Dendritic cell treated with granulocyte-macrophage colony-stimulating factor and Interleukin-4, amounts not matched to agents 40 ng/mL and 50 ng/mL, for 4 days (primary cell): ENCODE measurements around the gene TSNAXIP1.
A peak's percentile ranks its signal among the peaks of the same experiment; 100 is the strongest.
"Not testable (repeated sequence)": the region's sequence is repeated elsewhere in the genome, so short reads cannot be mapped to it uniquely, and the experiment has no call there.

Experiments
- H3K27ac Mint-ChIP-seq: one replicate; pipeline ENCODE4 v1.8.0; 2022; ENCODE audit warnings: mild to moderate bottlenecking, mixed read lengths
- H3K27me3 Mint-ChIP-seq: one replicate; pipeline ENCODE4 v1.8.0; 2022; ENCODE audit warnings: mild to moderate bottlenecking, mixed read lengths
- H3K36me3 Mint-ChIP-seq: one replicate; pipeline ENCODE4 v1.8.0; 2022; ENCODE audit warnings: low read depth, mixed read lengths
- H3K4me1 Mint-ChIP-seq: one replicate; pipeline ENCODE4 v1.8.0; 2022; ENCODE audit warnings: low read depth, mixed read lengths
- H3K4me3 Mint-ChIP-seq: one replicate; pipeline ENCODE4 v1.8.0; 2022; ENCODE audit warnings: mild to moderate bottlenecking, moderate library complexity, mixed read lengths
- H3K9me3 Mint-ChIP-seq: one replicate; pipeline ENCODE4 v1.8.0; 2022; ENCODE audit warnings: mixed read lengths
- intact Hi-C: fragments of 100-400 bp; cut with micrococcal nuclease; formaldehyde crosslinking; loops from one replicate; pipeline ENCODE4 v1.15.0; 2022

The TSNAXIP1 gene

GRCh38 chr16:67833415-67834241 is 26.9 kb downstream of the TSNAXIP1 start:
- Mint-ChIP-seq H3K36me3 (peaks cover 41% of the 10 kb centered on the region), H3K27me3 (no peaks in the 10 kb centered on the region), H3K27ac (peak overlapping the region; percentile 92), H3K4me3 (peak overlapping the region; percentile 98), H3K4me1 (peaks cover 17% of the 10 kb centered on the region), H3K9me3 (no peaks in the 10 kb centered on the region)
- intact Hi-C loops, result loop anchor here (1.0 kb wide), 2 partner anchors 9 to 27 kb away; partner anchors contain the start of genes RANBP10, THAP11 and TSNAXIP1

DNA sequence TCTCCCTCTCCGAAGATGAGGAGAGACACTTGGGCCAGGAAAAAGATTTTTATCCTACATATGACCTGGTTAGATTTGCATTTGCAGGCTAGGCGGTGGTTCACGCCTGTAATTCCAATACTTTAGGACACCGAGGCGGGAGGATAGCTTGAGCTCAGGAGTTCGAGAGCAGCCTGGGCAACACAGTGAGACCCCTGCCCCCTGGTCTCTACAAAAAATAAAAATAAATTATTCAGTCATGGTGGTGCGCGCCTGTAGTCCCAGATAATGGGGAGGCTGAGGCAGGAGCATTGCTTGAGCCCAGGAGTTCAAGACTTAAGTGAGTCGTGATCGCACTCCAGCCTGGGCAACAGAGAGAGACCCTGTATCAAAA is 27.5 kb downstream of the TSNAXIP1 start:
- Mint-ChIP-seq H3K27me3 (no peaks in the 10 kb centered on the region), H3K9me3 (no peaks in the 10 kb centered on the region), H3K27ac (no peak overlapping the region), H3K4me3 (no peak overlapping the region), H3K36me3 (peaks cover 35% of the 10 kb centered on the region), H3K4me1 (peaks cover 17% of the 10 kb centered on the region)
- intact Hi-C loops, result loop anchor here (1.0 kb wide), 1 partner anchor 8 kb away; the partner anchor contains the start of gene THAP11

DNA sequence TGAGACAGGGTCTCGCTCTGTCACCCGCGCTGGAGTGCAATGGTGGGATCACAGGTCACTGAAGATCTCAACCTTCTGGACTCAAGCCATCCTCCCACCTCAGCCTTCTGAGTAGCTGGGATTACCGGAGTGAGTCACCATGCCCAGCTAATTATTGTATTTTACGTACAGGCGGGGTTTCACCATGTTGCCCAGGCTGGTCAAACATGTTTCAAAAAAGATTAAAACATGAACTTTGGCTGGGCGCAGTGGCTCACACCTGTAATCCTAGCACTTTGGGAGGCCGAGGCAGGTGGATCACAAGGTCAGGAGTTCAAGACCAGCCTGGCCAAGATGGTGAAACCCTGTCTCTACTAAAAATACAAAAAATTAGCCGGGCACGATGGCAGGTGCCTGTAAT is 30.5 kb downstream of the TSNAXIP1 start:
- H3K36me3 Mint-ChIP-seq, H3K27me3 Mint-ChIP-seq, H3K9me3 Mint-ChIP-seq, H3K4me3 Mint-ChIP-seq, H3K27ac Mint-ChIP-seq, intact Hi-C loops: not testable (repeated sequence)
- peaks cover 16% of the 10 kb centered on the region for H3K4me1 Mint-ChIP-seq

- Mint-ChIP-seq H3K9me3 (no peaks in the 10 kb centered on the region), H3K4me1 (peaks cover 14% of the 10 kb centered on the region), H3K36me3 (peaks cover 10% of the 10 kb centered on the region), H3K27me3 (no peaks in the 10 kb centered on the region), H3K4me3 (no peak overlapping the region), H3K27ac (no peak overlapping the region)
- intact Hi-C loops, result no loop called here
Observed at GRCh38 chr16:67837811-67838210, 31.1 kb downstream of the TSNAXIP1 start.

GRCh38 chr16:67841198-67841815 is 34.6 kb downstream of the TSNAXIP1 start:
- no peaks in the 10 kb centered on the region for H3K9me3 Mint-ChIP-seq
- intact Hi-C loops, result no loop called here
- no peaks in the 10 kb centered on the region for H3K27me3 Mint-ChIP-seq
- peak overlapping the region; percentile 84 for H3K4me3 Mint-ChIP-seq
- peaks cover 19% of the 10 kb centered on the region for H3K36me3 Mint-ChIP-seq
- H3K4me1 Mint-ChIP-seq, result peaks cover 36% of the 10 kb centered on the region
- peak overlapping the region; percentile 97 for H3K27ac Mint-ChIP-seq

- peak within 1 kb of the TSS; percentile 97 for H3K4me3 Mint-ChIP-seq
- H3K9me3 Mint-ChIP-seq, result no peaks in the 10 kb centered on the region
- no peaks in the 10 kb centered on the region for H3K27me3 Mint-ChIP-seq
- H3K4me1 Mint-ChIP-seq, result peaks cover 36% of the 10 kb centered on the region
- intact Hi-C loops, result loop anchor here (1.0 kb wide), 1 partner anchor 8 kb away; no protein-coding TSS in a partner anchor
- peak within 1 kb of the TSS; percentile 97 for H3K27ac Mint-ChIP-seq
- H3K36me3 Mint-ChIP-seq, result peaks cover 19% of the 10 kb centered on the region
Observed at GRCh38 chr16:67841816-67842508, 35.3 kb downstream of the TSNAXIP1 start, which contains the start of gene THAP11. TSS of gene THAP11 (plus strand) at chr16:67842320. CDS start at chr16:67842555, 235 bp downstream.

- H3K4me3 Mint-ChIP-seq, result peak overlapping the region; percentile 97
- H3K9me3 Mint-ChIP-seq, result no peaks in the 10 kb centered on the region
- peaks cover 25% of the 10 kb centered on the region for H3K36me3 Mint-ChIP-seq
- peaks cover 40% of the 10 kb centered on the region for H3K4me1 Mint-ChIP-seq
- intact Hi-C loops, result loop anchor here (1.0 kb wide), 1 partner anchor 8 kb away; no protein-coding TSS in a partner anchor
- no peaks in the 10 kb centered on the region for H3K27me3 Mint-ChIP-seq
- peak overlapping the region; percentile 97 for H3K27ac Mint-ChIP-seq
Observed at GRCh38 chr16:67842509-67843342, 36.0 kb downstream of the TSNAXIP1 start.

- H3K27ac Mint-ChIP-seq, result peak overlapping the region; percentile 97
- peaks cover 25% of the 10 kb centered on the region for H3K36me3 Mint-ChIP-seq
- H3K27me3 Mint-ChIP-seq, result no peaks in the 10 kb centered on the region
- intact Hi-C loops, result no loop called here
- H3K4me1 Mint-ChIP-seq, result peaks cover 46% of the 10 kb centered on the region
- H3K9me3 Mint-ChIP-seq, result no peaks in the 10 kb centered on the region
- H3K4me3 Mint-ChIP-seq, result peak overlapping the region; percentile 97
Observed at GRCh38 chr16:67843343-67843765, 36.7 kb downstream of the TSNAXIP1 start.

GRCh38 chr16:67844497-67844896 is 37.8 kb downstream of the TSNAXIP1 start:
- intact Hi-C loops, result no loop called here
- Mint-ChIP-seq H3K4me3 (no peak overlapping the region), H3K27me3 (no peaks in the 10 kb centered on the region), H3K27ac (no peak overlapping the region), H3K4me1 (peaks cover 52% of the 10 kb centered on the region), H3K9me3 (no peaks in the 10 kb centered on the region), H3K36me3 (peaks cover 25% of the 10 kb centered on the region)

DNA sequence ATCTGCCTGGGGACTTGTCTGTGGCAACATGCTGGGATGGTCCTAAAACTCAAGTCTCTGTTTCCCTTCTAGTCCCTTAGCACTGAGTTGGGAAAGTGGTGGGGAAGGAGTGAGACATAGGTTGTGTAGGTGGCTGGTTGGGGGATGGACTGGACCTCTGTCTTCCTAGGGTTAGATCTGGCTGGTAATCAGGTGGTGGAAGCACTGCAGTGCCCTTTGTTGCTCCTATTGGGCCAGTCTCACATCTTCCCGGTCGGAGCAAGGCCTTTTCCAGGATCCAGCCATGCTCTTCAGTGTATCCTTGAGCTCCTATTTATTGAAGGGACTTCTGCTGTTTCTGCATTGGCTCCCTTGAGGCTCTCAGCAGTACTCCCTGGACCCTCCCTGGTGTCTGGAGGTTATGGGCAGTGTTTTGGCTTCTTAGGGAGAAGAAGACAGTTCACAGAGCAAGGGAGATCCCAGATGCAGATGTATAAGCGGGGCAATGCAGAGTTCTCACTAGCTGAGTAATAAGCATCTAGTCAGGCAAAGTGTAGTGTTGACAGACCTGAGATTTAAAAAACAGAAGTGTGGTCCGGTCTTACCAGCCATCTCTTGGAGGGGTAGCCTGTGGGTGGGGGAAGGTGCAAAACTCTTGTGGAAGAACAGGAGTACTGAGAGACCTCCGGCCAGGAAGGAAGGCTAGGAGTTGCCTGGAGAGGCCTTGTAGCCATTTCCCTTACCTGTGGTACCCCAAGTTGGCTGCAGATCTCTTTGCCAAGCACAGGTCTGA is 38.8 kb downstream of the TSNAXIP1 start:
- H3K4me1 Mint-ChIP-seq, result peaks cover 59% of the 10 kb centered on the region
- peak overlapping the region; percentile 84 for H3K4me3 Mint-ChIP-seq

GRCh38 chr16:67846063-67846319 is 39.3 kb downstream of the TSNAXIP1 start:
- intact Hi-C loops, result loop anchor here (1.0 to 2.0 kb wide), 2 partner anchors 27 to 40 kb away; partner anchors contain the start of genes EDC4, RANBP10 and TSNAXIP1
- H3K9me3 Mint-ChIP-seq, result no peaks in the 10 kb centered on the region
- peak overlapping the region; percentile 88 for H3K27ac Mint-ChIP-seq
- H3K4me1 Mint-ChIP-seq, result peaks cover 61% of the 10 kb centered on the region
- no peaks in the 10 kb centered on the region for H3K27me3 Mint-ChIP-seq
- peak overlapping the region; percentile 84 for H3K4me3 Mint-ChIP-seq
- H3K36me3 Mint-ChIP-seq, result peaks cover 36% of the 10 kb centered on the region

More for the DNA sequence above, 38.8 kb downstream of the TSNAXIP1 start:
- intact Hi-C loops, result loop anchor here (1.0 to 2.0 kb wide), 2 partner anchors 27 to 39 kb away; partner anchors contain the start of genes EDC4, RANBP10 and TSNAXIP1
- no peaks in the 10 kb centered on the region for H3K9me3 Mint-ChIP-seq
- no peaks in the 10 kb centered on the region for H3K27me3 Mint-ChIP-seq
- peak overlapping the region; percentile 88 for H3K27ac Mint-ChIP-seq
- H3K36me3 Mint-ChIP-seq, result peaks cover 33% of the 10 kb centered on the region

- Mint-ChIP-seq H3K27ac (peak within 1 kb of the TSS; percentile 88), H3K4me3 (peak within 1 kb of the TSS; percentile 84), H3K36me3 (peaks cover 36% of the 10 kb centered on the region), H3K27me3 (no peaks in the 10 kb centered on the region), H3K4me1 (peaks cover 61% of the 10 kb centered on the region), H3K9me3 (no peaks in the 10 kb centered on the region)
- intact Hi-C loops, result loop anchor here (1.0 to 2.0 kb wide), 2 partner anchors 26 to 40 kb away; partner anchors contain the start of genes EDC4, RANBP10 and TSNAXIP1
Observed at GRCh38 chr16:67846320-67847063, 39.8 kb downstream of the TSNAXIP1 start, which contains the start of gene NUTF2. TSS of gene NUTF2 (plus strand) at chr16:67846933. CDS start at chr16:67865131, 18,198 bp downstream.
